Activated T-cell treated with anti-CD3 and anti-CD28 coated beads, Interleukin-2, amount 50 U/mL, for 24 hours (primary cell): ENCODE data around the gene ZNF554.
A peak's percentile ranks its signal among the peaks of the same experiment; 100 is the strongest.

Source experiments
- DNase-seq: peaks from one replicate; pipeline ENCODE4 v3.0.0-alpha.2; 2020
- H3K27ac Mint-ChIP-seq: 2 replicates; pipeline ENCODE4 v1.8.0; 2020; ENCODE audit warnings: mild to moderate bottlenecking, mixed read lengths
- H3K27me3 Mint-ChIP-seq: 2 replicates; pipeline ENCODE4 v1.8.0; 2020; ENCODE audit warnings: mixed read lengths
- H3K36me3 Mint-ChIP-seq: 2 replicates; pipeline ENCODE4 v1.8.0; 2020; ENCODE audit warnings: low read depth, mixed read lengths
- H3K4me1 Mint-ChIP-seq: 2 replicates; pipeline ENCODE4 v1.8.0; 2020; ENCODE audit warnings: low read depth, mixed read lengths
- H3K4me3 Mint-ChIP-seq: 2 replicates; pipeline ENCODE4 v1.8.0; 2020; ENCODE audit warnings: mild to moderate bottlenecking, moderate library complexity, mixed read lengths
- H3K9me3 Mint-ChIP-seq: 2 replicates; pipeline ENCODE4 v1.8.0; 2020; ENCODE audit warnings: mixed read lengths

The ZNF554 gene

DNA sequence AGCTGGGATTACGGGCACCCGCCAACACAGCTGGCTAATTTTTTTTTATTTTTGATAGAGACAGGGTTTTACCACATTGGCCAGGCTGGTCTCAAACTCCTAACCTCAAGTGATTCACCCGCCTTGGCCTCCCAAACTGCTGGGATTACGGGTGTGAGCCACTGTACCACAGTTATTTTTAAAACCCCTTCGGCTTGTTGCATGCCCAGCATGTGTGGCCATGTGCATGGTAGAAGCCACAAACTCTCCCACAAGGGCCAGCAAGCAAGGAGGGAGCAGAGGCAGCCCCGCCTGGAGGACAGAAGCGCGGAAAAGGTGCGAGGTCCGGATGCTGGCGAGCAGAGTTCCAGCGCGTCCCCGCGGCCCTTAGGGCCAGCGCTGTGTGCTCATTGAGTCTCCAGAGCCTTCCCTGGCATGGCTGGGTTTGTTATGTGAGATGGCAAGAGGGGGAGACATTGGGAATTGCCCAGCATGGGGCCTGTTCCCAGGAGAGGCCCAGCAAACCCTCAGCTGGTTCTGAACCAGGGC is 21.4 kb upstream of the ZNF554 start:
- peaks cover 94% of the 10 kb centered on the region for H3K36me3 Mint-ChIP-seq
- no peaks in the 10 kb centered on the region for H3K9me3 Mint-ChIP-seq
- H3K27me3 Mint-ChIP-seq: no peaks in the 10 kb centered on the region
- no peaks in the 10 kb centered on the region for H3K4me1 Mint-ChIP-seq
- DNase-seq: no peak
- H3K27ac Mint-ChIP-seq: no peak overlapping the region
- no peak overlapping the region for H3K4me3 Mint-ChIP-seq

DNA sequence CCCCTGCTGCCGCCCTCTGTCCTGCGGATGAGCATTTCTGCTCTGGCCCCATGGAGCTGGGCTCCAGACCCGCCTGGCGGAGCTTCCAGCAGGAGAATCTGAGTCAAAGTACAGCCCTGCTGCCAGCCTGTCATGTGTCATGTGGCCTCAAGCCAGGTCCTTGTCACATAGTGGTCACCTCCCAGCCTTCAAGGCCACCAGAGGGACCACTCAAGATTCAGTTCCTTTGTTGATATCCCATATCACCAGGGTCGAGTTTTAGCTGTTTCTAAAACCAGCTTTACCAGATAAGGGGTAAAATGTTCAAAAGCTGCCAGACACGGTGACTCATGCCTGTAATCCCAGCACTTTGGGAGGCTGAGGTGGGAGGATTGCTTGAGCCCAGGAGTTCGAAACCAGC is 20.9 kb upstream of the ZNF554 start:
- no peaks in the 10 kb centered on the region for H3K27me3 Mint-ChIP-seq
- no peak for DNase-seq
- H3K36me3 Mint-ChIP-seq: peaks cover 94% of the 10 kb centered on the region
- no peaks in the 10 kb centered on the region for H3K4me1 Mint-ChIP-seq
- H3K4me3 Mint-ChIP-seq: no peak overlapping the region
- no peaks in the 10 kb centered on the region for H3K9me3 Mint-ChIP-seq
- H3K27ac Mint-ChIP-seq: no peak overlapping the region

DNA sequence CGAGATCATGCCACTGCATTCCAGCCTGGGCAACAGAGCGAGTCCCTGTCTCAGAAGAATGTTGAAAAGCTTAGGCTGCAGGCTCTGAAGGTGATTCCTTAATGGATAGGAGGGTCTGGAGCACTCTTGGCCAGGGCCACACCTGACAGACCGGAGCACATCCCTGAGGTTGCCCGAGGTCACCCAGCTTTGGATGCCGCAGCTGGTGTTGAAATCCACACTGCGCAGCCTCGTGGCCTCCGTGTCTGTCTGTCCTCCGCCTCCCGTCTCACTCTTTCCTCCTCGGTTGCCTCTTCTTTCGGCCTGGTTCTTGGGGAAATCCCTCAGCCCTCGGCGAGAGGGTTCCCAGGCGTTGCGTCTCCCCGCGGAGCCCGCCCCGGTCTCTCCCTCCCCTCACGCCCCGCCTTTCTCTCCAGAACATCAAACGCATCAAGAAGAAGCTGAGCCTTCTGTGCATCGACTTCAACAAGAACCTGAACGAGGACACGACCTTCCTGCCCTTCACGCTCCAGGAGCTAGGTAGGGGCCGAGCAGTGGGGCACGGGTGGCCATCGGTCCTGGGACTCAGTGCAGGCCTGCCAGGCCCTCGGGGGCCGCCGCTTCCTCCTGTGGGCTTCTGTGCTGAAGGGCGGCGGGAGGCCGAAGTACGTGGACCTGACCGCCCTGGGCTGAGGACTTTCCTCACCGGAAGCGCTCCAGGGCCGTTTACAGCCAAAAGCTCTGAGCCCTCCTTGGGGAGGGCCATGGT is 20.2 kb upstream of the ZNF554 start:
- no peak overlapping the region for H3K4me3 Mint-ChIP-seq
- H3K27me3 Mint-ChIP-seq: no peaks in the 10 kb centered on the region
- peaks cover 94% of the 10 kb centered on the region for H3K36me3 Mint-ChIP-seq
- H3K9me3 Mint-ChIP-seq: no peaks in the 10 kb centered on the region
- no peak for DNase-seq
- H3K4me1 Mint-ChIP-seq: no peaks in the 10 kb centered on the region
- H3K27ac Mint-ChIP-seq: no peak overlapping the region

DNA sequence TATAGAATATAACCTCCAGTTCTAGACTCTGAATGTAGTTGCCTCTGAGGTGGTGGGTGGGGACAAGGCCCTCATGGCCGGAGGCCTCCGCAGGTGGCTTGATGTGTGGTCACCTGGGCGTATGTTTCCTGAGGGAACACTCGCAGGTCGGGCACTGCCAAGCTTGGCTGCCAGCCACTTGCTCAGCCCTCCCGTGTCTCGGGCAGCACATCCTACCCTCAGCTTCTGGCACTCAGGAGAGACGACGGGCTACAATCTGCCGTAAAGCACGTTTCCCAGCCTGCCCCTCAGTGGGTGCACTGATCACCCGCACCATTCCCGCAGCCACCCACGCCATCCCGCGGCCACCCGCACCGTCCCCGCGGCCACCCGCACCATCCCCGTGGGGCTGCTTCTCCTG is 19.2 kb upstream of the ZNF554 start:
- no peaks in the 10 kb centered on the region for H3K4me1 Mint-ChIP-seq
- no peaks in the 10 kb centered on the region for H3K27me3 Mint-ChIP-seq
- H3K27ac Mint-ChIP-seq: no peak overlapping the region
- no peak for DNase-seq
- no peaks in the 10 kb centered on the region for H3K9me3 Mint-ChIP-seq
- H3K4me3 Mint-ChIP-seq: no peak overlapping the region
- H3K36me3 Mint-ChIP-seq: peaks cover 94% of the 10 kb centered on the region

DNA sequence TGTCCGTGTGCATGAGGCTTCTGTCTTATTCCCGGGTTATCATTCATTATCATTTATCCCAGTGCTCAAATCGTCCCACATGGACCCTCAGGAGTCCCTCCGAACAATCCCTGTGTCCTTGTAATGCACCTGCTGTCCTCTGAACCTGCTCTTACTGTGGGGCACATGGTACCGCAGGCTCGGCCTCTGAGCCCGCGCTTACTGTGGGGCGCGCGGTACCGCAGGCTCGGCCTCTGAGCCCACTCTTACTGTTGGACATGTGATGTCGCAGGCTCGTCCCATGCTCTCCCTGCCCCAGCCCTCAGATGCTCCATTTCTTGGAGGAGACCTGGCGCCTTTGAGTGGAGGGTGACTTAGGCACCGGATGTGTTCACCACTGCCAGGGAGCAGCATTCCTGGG is 16.8 kb upstream of the ZNF554 start:
- Mint-ChIP-seq H3K27ac (no peak overlapping the region), H3K27me3 (no peaks in the 10 kb centered on the region), H3K4me1 (no peaks in the 10 kb centered on the region), H3K9me3 (no peaks in the 10 kb centered on the region), H3K4me3 (no peak overlapping the region), H3K36me3 (peaks cover 90% of the 10 kb centered on the region)
- DNase-seq: no peak

DNA sequence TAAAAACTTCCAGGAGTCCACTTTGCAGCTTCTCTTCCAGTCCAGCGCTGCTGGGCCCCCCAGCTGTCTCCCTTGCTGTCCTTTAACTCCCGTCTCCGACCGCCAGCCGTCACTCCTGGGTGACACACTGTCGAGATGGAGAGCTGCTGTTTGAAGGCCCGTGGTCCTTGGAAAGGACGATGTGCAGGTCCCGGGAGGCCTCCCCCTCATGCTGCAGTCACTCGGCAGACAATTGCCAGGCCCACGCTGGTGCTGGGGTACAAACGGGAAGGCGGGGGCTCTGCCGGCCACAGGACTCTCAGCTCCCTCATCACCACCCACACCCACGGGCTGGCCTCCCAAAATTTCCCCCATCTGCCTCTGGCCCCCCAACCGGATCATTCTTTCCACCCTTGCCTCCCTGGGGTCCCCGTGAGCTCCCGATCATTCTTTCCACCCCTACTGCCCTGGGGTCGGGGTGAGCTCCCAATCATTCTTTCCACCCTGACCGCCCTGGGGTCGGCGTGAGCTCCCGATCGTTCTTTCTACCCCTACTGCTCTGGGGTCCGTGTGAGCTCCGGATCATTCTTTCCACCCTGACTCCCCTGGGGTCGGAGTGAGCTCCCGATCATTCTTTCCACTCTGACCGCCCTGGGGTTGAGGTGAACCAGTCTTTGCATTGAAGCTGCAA is 16.0 kb upstream of the ZNF554 start:
- Mint-ChIP-seq H3K27me3 (no peaks in the 10 kb centered on the region), H3K36me3 (peaks cover 88% of the 10 kb centered on the region), H3K4me1 (no peaks in the 10 kb centered on the region), H3K27ac (peak overlapping the region; percentile 33), H3K9me3 (no peaks in the 10 kb centered on the region), H3K4me3 (no peak overlapping the region)
- DNase-seq: no peak

DNA sequence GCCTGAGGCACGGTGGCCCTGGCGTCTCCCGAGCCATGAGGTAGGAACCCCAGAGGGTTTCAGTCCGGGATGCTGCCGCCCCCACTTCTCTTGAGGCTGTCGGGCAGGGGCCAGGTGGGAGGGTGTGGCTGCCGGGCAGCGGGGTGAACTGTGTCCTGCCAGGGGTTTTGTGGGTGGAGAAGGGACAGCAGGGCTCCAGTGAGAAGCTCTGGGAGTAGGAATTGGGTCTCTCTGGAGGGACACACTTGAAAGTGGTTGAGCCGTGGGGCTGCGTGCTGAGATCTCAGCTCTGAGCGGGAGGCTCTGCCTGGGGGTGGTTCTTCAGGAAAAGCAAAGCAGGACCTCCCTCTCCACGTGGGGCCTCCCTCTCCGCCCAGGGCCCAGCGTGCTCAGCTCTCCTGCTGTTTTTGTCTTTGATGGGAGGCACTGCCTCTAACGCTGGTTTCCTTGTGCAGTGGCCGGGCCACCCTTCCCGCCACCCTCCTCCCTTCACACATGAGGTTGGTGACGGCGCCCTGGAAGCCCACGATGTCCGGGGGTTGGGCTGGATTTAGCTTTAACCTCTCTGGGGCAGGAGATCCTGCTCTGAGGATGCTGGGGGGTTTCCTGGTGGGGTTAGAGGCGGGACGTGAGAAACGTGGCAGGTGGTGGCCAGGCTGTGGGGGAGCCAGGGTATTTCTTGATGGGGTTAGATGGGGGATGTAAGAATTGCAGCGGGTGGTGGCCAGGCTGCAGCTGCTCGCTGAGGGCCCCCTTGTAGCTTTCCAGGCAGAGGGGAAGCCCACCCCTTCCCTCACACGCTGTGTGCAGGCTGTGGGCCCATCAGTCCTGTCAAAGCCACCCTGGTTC is 15.3 kb upstream of the ZNF554 start:
- Mint-ChIP-seq H3K27ac (peak overlapping the region; percentile 33), H3K9me3 (no peaks in the 10 kb centered on the region), H3K27me3 (no peaks in the 10 kb centered on the region), H3K4me1 (no peaks in the 10 kb centered on the region), H3K4me3 (no peak overlapping the region), H3K36me3 (peaks cover 88% of the 10 kb centered on the region)
- DNase-seq: no peak

DNA sequence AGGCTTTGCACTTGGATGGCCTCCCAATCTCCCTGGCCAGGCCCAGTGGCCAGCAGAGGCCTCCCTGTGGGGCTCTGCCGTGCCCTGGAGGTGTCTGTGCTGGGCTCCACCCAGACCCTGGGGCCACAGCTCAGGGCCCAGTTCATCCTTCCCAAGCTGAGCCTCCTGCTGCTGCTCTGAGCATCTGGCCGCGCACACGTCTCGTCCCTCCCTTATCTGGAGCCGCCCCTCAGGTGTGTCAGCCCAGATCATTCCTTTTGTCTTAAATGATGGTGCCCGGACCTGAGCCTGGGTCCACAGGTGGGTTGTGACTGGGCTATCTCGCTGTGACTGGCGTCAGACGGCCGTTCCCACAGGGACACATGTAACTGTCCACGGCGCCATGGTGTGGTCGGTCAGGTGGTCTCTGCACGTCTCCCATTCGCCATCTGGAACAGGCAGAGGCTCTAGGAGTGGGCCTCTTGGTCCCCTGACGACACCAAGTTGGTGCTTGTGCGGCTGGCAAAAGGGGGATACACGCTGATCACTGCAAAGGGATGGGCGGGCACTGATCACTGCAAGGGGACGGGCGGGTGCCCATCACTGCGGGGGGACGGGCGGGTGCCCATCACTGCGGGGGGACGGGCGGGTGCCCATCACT is 14.3 kb upstream of the ZNF554 start:
- Mint-ChIP-seq H3K9me3 (no peaks in the 10 kb centered on the region), H3K4me3 (no peak overlapping the region), H3K36me3 (peaks cover 88% of the 10 kb centered on the region), H3K27ac (no peak overlapping the region), H3K4me1 (no peaks in the 10 kb centered on the region), H3K27me3 (no peaks in the 10 kb centered on the region)
- DNase-seq: no peak

DNA sequence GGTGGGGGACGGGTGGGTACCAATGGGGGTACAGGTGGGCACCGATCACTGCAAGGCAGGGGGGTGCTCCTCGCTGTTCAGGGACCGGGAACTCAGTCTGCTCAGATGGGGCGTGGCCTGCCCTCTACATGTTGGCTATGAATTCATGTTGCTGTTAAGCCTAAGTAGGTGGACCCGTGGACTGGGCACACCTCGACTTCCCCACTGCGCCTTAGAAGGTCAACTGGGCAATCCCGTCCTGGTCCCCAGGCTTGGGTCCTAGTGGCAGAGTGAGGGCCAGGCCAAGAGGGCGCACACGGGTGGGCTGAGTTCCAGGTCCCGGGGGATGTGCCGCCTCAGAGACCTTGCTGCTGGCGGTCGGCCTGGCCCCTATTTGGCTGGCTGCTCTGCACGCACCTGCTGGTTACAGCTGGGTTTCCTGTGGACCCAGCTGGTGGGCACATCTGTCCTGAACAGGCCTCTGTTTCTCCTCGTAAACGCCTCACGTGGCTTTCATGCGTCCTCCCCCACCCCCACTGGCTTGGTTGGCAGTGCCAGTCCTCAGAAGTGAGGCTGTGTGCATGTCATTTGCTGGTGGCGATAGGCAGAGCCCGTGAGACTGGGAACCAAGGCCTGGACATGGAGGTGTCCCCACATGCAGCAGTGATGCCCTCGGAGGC is 13.5 kb upstream of the ZNF554 start:
- DNase-seq: no peak
- Mint-ChIP-seq H3K4me3 (no peak overlapping the region), H3K27ac (no peak overlapping the region), H3K9me3 (no peaks in the 10 kb centered on the region), H3K4me1 (no peaks in the 10 kb centered on the region), H3K36me3 (peaks cover 85% of the 10 kb centered on the region), H3K27me3 (no peaks in the 10 kb centered on the region)

DNA sequence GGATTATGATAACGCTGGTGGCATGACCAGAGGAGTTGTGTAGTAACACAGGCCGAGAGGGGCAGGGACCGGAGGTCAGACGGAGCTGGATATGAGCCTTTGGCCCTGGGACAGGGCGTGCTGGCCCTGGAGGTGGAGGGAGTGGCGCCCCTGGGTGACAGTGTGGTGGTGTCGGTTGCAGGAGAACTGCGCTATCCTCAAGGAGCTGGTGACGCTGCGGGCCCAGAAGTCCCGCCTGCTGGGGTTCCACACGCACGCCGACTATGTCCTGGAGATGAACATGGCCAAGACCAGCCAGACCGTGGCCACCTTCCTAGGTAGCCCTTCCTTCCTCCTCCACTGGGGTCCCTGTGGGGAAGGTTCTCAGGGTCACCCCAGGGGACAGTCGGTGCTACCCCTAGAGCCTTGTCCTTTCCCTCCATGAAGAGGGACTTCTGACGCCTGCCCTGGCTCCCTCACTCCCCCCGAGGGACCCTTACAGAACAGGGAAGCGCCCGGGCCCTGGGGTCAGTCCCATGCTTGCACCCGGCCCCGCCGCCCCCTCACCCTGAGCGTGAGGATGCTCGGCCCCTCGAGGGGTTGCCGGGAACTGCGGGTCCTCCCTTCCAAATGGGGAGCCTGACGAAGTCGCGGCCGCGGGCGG is 12.8 kb upstream of the ZNF554 start:
- Mint-ChIP-seq H3K9me3 (no peaks in the 10 kb centered on the region), H3K4me3 (no peak overlapping the region), H3K27ac (no peak overlapping the region), H3K27me3 (no peaks in the 10 kb centered on the region), H3K36me3 (peaks cover 83% of the 10 kb centered on the region), H3K4me1 (no peaks in the 10 kb centered on the region)
- no peak for DNase-seq

DNA sequence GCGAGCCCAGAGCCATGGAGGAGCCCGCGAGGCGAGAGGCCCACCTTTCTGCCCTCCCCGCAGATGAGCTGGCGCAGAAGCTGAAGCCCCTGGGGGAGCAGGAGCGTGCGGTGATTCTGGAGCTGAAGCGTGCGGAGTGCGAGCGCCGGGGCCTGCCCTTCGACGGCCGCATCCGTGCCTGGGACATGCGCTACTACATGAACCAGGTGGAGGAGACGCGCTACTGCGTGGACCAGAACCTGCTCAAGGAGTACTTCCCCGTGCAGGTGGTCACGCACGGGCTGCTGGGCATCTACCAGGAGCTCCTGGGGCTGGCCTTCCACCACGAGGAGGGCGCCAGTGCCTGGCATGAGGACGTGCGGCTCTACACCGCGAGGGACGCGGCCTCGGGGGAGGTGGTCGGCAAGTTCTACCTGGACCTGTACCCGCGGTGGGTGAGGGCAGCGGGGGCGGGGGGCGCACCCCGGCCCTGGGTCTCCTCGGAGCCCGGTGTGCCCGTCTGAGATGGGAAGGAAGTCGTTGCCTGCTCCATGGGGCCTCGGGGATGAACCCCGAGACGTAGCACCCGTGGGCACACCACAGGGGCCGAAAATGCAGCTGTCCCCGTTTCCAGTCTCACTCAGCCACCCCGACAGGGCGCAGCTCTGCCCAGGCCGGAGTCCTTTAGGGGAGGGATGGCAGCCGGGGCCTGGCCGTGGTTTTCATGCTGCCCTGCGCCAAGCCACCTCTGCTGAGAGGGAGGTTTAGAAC is 12.1 kb upstream of the ZNF554 start:
- H3K27me3 Mint-ChIP-seq: no peaks in the 10 kb centered on the region
- H3K36me3 Mint-ChIP-seq: peaks cover 83% of the 10 kb centered on the region
- H3K4me1 Mint-ChIP-seq: no peaks in the 10 kb centered on the region
- no peaks in the 10 kb centered on the region for H3K9me3 Mint-ChIP-seq
- H3K4me3 Mint-ChIP-seq: no peak overlapping the region
- no peak for DNase-seq
- H3K27ac Mint-ChIP-seq: no peak overlapping the region

DNA sequence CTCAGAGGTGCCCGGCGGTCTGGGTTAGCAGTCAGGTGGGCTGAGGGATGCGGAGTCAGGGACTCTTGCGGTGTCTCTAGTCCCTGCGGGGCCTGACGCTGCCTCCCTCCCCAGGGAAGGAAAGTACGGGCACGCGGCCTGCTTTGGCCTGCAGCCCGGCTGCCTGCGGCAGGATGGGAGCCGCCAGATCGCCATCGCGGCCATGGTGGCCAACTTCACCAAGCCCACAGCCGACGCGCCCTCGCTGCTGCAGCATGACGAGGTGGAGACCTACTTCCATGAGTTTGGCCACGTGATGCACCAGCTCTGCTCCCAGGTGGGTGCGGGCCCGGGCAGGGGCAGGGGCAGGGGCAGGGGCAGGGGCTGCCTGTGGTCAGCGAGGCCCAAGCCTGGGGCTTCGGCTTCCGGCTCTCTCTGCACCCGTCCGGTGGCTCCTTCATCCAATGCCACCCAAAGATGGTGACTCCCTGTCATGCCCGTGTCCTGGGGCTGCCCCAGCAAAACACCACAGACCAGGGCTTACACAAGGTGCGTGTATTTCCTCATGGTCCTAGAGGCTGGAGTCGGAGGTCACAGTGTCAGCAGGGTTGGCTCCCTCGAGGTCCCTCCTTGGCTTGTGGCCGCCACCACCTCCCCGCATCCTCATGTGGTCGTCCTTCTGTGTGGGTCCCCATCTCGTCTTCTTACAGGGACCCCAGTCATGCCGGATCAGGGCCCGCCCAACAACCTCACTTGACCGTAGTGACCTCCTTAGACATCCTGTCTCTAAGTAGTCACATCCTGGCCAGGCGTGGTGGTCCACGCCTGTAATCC is 11.3 kb upstream of the ZNF554 start:
- no peaks in the 10 kb centered on the region for H3K4me1 Mint-ChIP-seq
- peaks cover 78% of the 10 kb centered on the region for H3K36me3 Mint-ChIP-seq

More for the DNA sequence above, 11.3 kb upstream of the ZNF554 start:
- Mint-ChIP-seq H3K27me3 (no peaks in the 10 kb centered on the region), H3K27ac (no peak overlapping the region), H3K9me3 (no peaks in the 10 kb centered on the region), H3K4me3 (no peak overlapping the region)
- no peak for DNase-seq
